ENCODE results near the gene KIRREL3. TPM values are rescaled to one million over a fixed set of nuclear protein-coding genes. Genes with fewer than 3 reads are reported as not detected.

The KIRREL3 gene
- total and polyA plus RNA-seq, 2 of the 8 experiments (the other 6 are each of a cell fraction or from before 2014, with no cell fraction given), result 0.29 to 0.32 TPM

- FAIRE-seq, result no peak
- no peak overlapping the region for H2BK20ac ChIP-seq (ENCODE audit: low read length)
- H3K27me3 ChIP-seq (replicated peaks in 1 of 4; ENCODE audit: control insufficient read depth in 3 of 4, extremely low read depth in 1 of 4, insufficient read depth in 3 of 4, low read length in 3 of 4), result no peaks in the 10 kb centered on the region
- no peak for TF ChIP-seq HDAC6 (IDR thresholded peaks at IDR 0.05; ENCODE audit: low read depth, low read length)
- TF ChIP-seq E2F6 (IDR thresholded peaks at IDR 0.05), result no peak
- no peak overlapping the region for H3K56ac ChIP-seq (replicated peaks; ENCODE audit: insufficient read length, low read depth, low read length)
- no peak overlapping the region for H4K5ac ChIP-seq (ENCODE audit: insufficient read length, low read depth, low read length)
- H2AK5ac ChIP-seq (ENCODE audit: low read depth, low read length), result no peak overlapping the region
- H3K14ac ChIP-seq (ENCODE audit: insufficient read length), result no peak overlapping the region
- H3K18ac ChIP-seq (ENCODE audit: extremely low read depth, low read length), result no peak overlapping the region
- DNase-seq (ENCODE audit: low read depth in 1 of 2, low spot score in 2 of 2), result no peak
- no peak overlapping the region for H4K8ac ChIP-seq (ENCODE audit: extremely low read depth, insufficient read depth, low read length)
- peaks cover 0 to 4% (median 0%) of the 10 kb centered on the region in 4 experiments; a peak in 1 of 7 replicates for H3K4me1 ChIP-seq (replicated peaks in 1 of 4; ENCODE audit: control insufficient read depth in 3 of 4, insufficient read depth in 4 of 4, low read length in 3 of 4)
- WGBS, 2 experiments (ENCODE audit: extremely low coverage in 1 of 2, insufficient coverage in 1 of 2, insufficient read length in 1 of 2, insufficient replicate concordance in 2 of 2, low coverage in 1 of 2, low lambda C conversion rate in 2 of 2, missing lambda C conversion rate in 1 of 2), result 88% methylated on average over 1 of the region's 1 CpG; no CpG with 5 or more reads in 1 of the 2 experiments
- H3K23me2 ChIP-seq (ENCODE audit: low read depth, low read length), result no peaks in the 10 kb centered on the region
- ChIA-PET CTCF (ENCODE audit: partially characterized antibody) (no interaction called here), POLR2A (ENCODE audit: partially characterized antibody) (no interaction called here)
- no peaks in the 10 kb centered on the region for H3K79me1 ChIP-seq (ENCODE audit: low read depth, low read length)
- H3K27ac ChIP-seq (ENCODE audit: low read depth, low read length), result no peak overlapping the region
- H2BK5ac ChIP-seq (ENCODE audit: low read depth, low read length), result no peak overlapping the region
- H2BK120ac ChIP-seq (replicated peaks; ENCODE audit: low read depth, low read length), result no peak overlapping the region
- H3K4ac ChIP-seq (replicated peaks; ENCODE audit: insufficient read length, low read depth, low read length), result no peak overlapping the region
- H4K20me1 ChIP-seq (replicated peaks in 1 of 2; ENCODE audit: control insufficient read depth in 1 of 2, insufficient read depth in 2 of 2, low read length in 2 of 2), result no peaks in the 10 kb centered on the region
- H3K36me3 ChIP-seq (ENCODE audit: control insufficient read depth in 2 of 4, insufficient read depth in 4 of 4, low read length in 3 of 4), result no peaks in the 10 kb centered on the region
- no peak overlapping the region for H2AFZ ChIP-seq (ENCODE audit: low read length)
- no peak overlapping the region for H3K23ac ChIP-seq (ENCODE audit: insufficient read length)
- H2BK12ac ChIP-seq (ENCODE audit: low read depth, low read length), result no peak overlapping the region
- H3K9ac ChIP-seq (replicated peaks in 1 of 4; ENCODE audit: extremely low read depth in 1 of 4, low read depth in 3 of 4, low read length in 3 of 4), result no peak overlapping the region
- no peak overlapping the region for H3K4me2 ChIP-seq (ENCODE audit: insufficient read depth in 1 of 2, low read depth in 2 of 2, low read length in 2 of 2)
- no peaks in the 10 kb centered on the region for H3K79me2 ChIP-seq (ENCODE audit: control insufficient read depth in 1 of 2, insufficient read depth in 2 of 2, low read length in 2 of 2)
- no peak overlapping the region for H4K91ac ChIP-seq (replicated peaks; ENCODE audit: insufficient read length, low read length)
- H3K9me3 ChIP-seq (ENCODE audit: insufficient read depth in 2 of 2, low read depth in 1 of 2, low read length in 1 of 2), result no peaks in the 10 kb centered on the region
- H2BK15ac ChIP-seq (ENCODE audit: low read length), result no peak overlapping the region
- no peak overlapping the region for H3K4me3 ChIP-seq (ENCODE audit: extremely low read depth in 1 of 4, insufficient read depth in 2 of 4, low read depth in 3 of 4, low read length in 4 of 4)
Measured at GRCh38 chr11:126918556-126918955, 82.0 kb downstream of the KIRREL3 start.

All from H1 (cell line).